ENCODE results near the gene MFSD2A.
"Not testable (repeated sequence)": the region's sequence is repeated elsewhere in the genome, so short reads cannot be mapped to it uniquely, and the experiment has no call there.

The MFSD2A gene

DNA sequence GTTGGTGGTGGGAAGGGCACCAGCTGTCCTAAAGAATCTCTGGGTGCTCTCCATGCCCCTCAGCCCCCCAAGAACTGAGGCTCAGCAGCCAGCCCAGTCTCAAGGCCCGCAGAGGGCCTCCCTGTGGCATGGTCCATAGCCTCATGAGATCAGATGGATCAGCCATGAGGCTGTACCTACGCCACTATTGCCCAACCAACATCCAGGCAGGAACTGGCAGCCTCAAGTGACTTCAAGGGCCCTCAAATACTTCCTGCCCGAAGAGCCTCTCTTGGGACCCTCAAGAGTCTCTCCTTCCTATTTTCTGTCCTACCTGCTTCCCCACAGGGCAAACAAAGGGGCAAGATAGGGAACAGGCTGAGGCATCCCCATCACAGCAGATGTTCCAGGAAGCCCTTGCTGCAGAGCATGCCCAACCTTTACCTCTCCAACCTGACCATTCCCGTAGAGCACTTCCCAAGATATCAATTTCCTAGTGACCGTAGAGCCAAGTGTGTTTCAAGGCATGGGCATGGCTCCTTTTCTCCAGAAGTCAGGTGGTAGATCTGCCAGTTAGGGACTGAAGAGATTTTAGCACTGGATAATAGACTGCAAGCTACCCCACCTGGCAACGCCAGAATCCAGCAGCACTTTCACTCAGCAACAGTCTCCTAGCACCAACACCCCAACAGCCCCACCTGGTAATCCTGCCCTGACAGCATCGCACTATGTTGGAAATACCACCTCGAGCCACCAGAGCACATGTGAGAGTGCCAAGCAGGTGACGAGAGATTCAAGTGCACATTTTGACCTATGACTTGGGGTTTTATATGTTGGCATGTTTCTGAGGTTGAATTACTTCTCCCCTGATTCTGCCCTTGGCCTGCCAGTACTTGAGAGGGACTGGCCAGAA, 13.7 kb upstream of the MFSD2A start:
- no peak for DNase-seq

DNA sequence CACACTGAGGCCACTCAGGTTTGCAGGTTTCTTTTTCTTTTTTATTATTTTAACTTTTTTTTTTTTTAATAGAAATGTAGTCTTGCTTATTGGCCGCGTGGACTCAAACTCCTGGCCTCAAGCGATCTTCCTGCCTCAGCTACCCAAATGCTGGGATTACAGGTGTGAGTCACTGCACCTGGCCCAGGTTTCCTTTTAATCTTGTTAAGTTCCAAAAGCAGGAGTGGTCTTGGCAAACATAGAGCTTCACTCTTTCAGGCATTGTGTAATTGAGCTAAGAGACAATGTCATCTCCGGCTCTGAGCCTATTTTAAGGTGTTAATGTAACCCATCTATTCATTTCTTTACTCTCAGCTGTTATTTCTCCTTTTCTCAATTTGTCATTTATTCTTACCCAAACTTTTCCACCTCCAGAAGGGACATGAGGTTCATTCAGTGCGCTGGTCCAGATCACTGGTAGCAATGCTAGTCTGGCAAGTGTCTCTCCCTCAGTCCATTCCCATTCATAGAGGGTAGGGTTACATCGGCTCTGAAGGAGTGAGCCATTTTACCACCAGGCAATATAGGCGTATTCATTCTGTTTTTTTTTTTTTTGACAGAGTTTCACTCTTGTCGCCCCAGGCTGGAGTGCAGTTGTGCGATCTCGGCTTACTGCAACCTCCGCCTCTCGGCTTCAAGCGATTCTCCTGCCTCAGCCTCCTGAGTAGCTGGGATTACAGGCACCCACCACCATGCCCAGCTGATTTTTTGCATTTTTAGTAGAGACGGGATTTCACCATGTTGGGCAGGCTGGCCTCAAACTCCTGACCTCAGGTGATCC, 11.3 kb upstream of the MFSD2A start:
- no peak for DNase-seq

DNA sequence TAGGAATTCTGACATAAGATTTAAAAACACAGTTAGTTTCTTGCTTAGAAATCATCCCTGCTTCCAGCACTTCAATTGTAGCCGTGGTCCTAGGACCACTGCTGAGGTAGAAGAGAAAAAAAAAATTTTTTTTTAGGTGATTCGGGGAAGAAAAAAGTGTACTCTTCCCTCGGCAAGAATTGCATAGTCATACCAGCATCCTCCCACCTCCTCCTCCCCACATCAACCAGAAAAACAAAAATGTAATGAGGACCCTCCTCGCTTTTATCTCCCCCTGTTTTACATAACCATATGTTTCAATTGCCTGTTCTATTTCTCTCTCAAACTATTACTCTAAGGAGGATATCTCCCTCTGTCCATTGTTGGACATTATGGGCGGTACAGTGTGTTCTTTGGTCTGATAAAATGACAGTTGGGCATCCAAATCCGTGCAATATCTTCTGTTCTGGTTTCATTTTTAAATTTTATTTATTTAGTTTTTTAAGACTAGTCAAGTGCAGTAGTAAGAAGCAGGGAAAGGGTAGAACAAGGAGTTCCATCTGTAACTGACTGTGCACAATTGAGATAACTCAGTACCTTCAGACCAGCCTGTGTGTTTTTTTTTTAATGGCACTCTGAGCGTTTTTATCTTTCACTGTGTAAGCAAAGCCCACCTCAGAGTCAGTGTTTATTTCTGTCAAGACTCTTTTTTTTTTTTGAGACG, 10.4 kb upstream of the MFSD2A start:
- DNase-seq = no peak

DNA sequence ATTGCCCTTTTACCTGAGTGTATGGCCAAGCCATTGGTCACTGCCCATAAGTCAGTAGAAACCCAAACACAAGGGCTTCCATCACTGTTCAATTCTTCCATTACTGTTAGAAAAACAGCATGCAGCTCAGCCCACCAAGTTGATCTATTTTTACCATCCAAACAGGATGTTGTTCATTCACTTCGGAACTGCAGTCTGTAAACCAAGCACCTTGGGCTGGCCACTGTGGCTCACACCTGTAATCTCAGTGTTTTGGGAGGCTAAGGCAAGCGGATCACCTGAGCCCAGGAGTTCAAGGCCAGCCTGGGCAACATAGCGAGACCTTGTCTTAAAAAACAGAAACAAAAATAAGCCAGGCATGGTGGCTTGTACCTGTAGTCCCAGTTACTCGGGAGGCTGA, 8.7 kb upstream of the MFSD2A start:
- DNase-seq = no peak

DNA sequence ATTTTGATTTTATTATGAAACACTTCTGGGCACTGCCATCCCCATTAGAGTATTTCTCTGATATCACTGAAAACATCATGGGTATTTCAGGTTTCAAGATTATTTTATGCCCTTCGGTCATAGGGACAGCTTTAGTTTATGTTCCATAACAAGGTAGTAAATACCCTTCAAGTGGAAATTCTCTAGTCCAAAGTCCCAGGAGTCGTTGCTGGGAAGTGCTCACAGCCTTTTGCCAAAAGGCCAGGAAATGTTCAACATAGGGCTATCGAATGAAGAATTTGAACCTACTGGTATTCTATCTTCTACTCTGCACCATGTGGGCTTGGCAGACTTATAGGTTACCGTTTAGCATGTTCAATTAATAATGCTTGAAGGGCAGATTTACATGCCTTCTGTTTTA, 7.7 kb upstream of the MFSD2A start:
- no peak for DNase-seq

DNA sequence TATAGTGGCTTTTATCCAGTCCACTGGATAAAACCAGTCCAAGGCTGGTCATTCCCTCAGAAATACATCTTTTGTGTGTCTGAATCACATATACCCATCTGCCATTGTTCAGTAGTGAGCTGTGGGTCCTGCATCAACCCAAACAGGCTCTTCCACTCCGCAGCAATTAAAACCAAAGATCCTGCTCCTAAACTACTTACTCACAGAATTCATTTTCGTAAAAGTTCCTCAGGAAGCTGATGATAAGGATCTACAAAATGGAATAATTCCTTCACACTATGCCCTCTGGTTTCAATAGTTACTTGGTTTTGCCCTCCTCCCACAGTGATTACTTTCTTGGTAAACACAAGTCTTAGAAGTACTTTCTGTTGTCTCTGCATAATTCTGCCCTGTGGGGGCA, 5.1 kb upstream of the MFSD2A start:
- no peak for DNase-seq

DNA sequence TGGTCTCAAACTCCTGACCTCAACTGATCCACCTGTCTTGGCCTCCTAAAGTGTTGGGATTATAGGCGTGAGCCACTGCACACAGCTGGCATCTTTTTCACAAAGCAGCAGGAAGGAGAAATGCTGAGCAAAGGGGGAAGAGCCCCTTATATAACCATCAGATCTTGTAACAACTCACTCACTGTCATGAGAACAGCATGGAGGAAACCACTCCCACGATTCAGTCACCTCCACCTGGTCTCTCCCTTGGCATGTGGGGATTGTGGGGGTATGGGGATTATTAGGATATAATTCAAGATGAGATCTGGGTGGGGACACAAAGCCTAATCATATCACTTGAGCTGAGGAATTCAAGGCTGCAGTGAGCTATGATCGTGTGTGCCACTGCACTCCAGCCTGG, 3.0 kb upstream of the MFSD2A start:
- DNase-seq = no peak

DNA sequence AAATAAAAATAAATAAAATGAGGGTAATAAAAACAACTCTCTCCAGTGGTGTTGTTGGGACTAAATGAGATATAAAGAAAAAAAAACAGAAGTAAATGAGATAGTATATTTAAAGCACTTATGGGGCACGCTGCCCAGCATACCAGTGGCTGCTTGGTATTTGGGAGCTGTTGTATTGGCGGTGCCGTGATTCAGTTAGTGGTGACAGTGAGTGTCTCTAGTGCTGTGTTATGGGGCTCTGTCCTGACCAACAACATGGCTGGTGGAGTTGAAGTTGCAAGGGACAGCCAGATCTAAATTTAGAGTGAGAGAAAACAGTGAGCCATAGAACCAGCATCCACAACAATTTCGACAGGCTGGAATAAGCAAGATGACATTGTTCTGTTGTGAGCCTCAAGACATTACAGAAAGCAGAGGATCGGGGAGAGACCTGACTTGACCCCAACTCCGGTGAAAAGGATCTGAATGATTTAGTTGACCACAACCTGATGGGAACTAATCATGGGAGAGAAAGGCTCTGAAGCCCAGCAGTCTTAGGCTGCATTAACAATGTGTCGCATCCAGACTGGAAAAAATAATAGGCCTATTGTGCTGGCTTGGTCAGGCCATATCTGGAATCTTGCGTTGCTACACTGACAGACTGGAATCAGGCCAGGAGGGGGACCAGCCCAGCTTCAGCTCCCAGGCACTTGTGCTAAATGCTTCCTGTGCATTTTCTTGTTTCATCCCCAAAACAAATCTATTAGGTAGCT, 2.4 kb upstream of the MFSD2A start:
- DNase-seq = no peak

DNA sequence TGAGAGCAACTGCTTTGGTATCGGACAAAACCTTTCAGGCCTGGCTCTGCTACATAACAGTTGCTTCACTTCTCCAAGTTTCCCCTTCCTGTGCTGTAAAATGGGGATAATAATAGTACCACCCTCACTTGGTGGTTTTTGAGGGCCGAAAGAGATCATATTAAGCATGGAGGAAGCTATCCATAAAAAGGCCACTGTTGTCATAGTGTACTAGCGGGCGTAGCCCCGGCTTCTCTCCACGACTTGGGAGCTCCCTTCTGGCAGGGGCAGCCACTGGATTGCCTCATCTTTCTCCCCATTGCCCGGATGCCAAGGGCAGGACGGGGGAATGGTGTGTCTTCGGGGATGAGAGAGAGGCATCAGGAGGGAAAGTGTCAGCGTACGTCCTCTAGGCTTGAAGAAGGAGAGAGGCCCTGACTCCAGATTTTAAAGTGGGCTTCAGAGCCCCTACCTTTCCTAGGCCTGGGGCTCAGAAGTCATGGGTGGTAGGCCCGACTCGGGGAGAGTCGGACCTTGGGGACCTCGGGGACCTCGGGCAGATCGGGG, 548 bp upstream of the MFSD2A start:
- peak; percentile 81 for DNase-seq

DNA sequence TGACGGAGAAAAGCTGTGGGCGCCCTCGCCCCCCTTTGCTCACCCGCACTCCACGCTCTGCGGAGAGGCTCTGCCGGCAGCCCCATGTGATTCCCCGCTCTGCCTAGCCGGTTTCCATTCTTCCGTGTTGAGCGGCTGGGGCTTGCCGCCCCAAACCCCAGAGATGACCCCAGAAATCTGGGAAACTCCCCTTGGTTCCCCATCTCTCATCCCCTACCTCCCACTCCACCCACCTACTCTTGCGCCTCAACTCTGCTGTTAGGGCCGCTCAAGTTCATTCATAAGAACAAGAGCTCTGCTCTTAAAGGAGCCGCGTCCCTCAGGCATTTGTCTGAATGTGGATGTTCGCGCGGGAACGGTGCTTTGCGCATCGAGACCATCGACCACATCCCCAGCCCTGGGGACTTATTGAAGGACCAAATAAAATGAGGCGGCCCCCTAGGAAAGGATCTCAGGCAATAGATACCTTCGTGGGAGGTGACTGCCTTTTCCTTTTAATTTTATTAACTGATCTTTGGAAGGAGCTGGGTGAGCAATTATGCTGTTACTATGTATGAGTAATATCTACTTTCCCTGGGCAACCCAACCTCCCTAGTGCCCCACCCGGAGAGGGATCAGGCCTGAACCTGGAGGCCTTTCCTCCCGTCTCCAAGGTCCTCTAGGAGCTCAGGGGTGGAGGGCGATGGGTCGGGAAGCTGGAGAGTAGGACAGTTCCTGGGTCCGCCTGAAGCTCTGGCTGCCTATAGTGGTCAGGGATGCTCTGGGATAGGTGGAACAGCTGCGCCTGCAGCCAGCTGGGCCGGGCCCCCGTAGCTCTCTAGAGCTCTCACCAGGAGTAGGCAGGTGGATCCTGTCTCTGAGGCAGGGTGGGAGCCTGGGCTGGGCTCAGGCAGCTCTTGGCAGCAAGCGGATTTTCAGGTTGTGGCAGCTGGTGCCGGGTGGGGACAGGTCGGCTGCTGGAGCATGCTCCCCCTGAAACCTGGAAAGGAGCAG, 898 bp downstream of the MFSD2A start:
- DNase-seq = peak; percentile 89

DNA sequence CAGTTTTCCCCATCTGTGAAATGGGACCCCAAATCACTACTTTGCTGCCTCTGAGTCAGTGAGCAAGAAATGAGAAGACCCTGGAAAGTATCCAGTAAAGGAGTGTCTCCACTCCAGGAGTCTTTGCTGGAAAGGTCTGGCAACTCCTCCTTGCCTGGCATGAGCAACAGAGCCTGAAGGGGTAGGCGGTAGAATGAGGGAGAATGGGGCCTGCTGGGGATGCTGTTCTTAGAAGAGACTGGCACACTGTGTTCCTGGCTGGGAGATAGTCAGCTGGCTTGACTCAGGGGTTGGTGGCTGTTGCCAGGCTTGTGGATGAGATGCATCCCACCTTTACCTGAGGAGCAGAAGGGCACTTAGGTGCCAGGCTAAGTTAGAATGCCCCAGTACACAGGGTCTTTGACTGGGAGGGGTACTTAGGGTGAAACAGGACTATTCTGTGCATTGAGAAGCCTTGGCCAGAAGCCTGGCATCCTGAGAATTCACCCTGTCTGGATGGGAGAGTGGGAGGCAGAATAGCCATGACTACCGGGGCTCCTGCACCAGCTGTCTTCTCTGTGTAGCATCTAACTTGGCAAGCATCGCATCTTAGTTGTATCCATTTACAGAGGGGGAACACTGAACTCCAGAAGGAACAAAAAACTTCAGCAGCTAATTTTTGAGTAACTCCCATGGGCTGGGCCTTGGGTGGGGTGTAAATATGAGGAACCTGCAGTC, 2.5 kb downstream of the MFSD2A start:
- DNase-seq = no peak

DNA sequence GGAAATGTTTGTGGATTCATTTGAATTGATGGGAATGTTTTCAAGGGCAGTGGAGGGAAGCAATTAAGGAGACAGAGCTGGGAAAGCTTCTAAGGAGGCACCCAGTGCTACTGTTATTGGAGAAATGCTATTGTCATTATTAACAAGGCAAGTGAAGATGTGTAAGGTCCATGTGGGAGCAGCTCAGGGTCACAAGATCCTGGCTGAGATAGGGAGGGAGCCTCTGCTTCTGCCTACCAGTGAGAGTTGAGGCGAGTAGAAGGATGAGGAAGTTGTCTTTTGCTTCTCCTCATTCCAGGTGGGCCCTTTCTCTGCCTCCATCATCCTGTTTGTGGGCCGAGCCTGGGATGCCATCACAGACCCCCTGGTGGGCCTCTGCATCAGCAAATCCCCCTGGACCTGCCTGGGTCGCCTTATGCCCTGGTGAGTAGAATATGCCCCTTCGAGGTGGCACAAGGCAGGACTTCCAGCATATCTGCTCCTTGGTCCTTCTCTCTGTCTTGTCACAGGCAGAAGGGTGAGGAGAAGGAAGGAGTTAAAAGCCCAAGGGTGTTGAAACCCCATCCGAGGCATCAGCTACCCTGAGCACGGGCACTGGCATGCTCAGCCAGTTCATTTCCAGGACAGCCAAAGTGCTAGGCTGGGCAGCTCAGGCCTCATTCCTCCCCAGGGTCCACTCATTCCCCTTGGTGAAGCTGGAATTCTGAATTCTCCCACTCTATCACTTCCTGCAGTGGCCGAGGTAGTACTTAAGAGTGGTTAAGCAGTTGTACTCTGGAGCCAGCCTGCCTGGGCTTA, 3.7 kb downstream of the MFSD2A start:
- peak; percentile 31 for DNase-seq

DNA sequence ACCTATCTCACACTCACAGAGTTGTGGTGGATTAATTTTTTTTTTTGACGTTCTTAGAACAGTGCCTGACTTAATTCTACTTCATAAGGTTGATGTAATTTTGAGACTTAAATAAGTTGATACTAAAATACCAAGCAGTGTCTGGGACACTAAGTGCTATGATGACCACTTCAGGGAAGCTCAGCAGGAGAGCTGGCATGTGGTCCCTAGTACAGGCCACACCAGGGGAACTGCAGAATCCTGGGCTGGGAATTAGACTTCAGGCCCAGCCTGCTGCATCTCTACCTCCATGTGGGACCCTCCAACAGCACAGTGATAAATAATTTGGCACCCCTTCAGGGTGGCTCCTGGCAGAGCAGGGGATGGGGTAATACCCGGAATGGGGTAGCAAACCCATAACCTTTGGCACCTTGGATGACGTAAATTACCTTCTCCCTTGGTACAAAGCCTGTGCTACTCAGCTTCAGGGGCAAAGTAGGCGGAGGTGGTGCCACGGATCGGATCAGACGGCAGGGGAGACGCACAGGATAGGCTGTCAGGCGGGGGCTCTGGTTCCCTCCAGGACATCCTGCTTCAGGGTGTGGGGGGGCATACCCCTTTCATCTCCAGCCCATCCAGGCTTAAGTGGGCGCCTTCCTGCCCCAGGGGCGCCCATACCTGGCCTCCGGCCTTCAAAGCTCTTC, 4.8 kb downstream of the MFSD2A start:
- no peak for DNase-seq

DNA sequence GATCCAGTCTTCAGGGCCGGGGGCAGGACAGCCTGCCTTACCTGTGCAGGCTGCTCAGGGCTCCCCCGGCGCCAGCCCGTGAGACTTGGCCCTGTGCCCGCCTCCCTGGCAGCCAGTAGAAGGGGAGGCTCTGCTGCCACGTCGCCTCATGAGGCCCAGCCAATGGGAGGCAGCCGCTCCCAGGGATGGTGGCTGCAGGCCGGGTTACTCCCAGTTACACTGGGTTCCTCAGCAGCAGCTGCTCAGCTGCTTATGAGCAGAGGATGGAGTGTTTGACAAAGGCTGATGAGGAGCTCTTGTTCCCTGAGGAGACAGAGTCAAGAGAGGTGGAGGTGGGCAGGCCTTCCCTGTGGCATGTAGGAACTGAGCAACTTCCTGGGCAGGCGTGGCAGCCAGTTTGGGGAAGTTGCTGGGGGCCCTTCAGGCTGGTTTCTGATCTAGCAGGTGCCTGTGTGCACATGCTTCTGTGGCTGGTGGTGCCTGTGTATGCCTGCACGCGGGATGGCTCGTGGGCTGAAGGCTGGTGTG, 5.5 kb downstream of the MFSD2A start:
- peak; percentile 56 for DNase-seq

DNA sequence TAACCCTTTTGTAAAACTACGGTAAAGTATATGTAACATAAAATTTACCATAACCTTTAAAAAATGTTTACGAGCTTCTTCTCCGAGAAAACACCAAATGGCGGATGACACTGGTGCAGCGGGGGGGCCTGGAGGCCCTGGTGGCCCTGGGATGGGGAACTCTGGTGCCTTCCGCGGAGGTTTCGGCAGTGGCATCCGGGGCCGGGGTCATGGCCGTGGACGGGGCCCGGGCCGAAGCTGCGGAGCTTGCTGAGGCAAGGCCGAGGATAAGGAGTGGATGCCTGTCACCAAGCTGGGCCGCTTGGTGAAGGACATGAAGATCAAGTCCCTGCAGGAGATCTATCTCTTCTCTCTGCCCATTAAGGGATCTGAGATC, 7.5 kb downstream of the MFSD2A start:
- DNase-seq = no peak

DNA sequence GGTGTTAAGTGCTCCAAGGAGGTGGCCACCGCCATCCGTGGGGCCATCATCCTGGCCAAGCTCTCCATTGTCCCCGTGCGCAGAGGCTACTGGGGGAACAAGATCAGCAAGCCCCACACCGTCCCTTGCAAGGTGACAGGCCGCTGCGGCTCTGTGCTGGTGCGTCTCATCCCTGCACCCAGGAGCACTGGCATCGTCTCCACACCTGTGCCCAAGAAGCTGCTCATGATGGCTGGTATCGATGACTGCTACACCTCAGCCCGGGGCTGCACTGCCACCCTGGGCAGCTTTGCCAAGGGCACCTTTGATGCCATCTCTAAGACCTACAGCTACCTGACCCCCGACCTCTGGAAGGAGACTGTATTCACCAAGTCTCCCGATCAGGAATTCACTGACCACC, 8.0 kb downstream of the MFSD2A start:
- not testable (repeated sequence) for DNase-seq

DNA sequence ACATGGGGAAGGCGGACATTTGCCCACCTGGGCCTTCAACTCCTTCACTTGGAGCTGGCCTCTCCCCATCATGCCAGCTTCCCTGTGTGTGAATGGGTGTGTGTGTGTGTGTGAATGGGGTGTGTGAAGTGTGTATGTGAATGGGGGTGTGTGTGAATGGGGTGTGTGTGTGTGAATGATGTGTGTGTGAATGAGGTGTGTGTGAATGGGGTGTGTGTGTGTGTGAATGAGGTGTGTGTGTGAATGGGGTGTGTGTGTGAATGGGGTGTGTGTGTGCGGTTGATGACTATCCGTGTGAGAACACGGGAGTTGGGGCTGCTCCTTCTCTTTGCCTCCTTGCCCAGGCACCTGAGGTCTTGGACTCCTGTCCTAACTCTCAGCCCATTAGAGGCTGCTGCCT, 9.6 kb downstream of the MFSD2A start:
- no peak for DNase-seq

DNA sequence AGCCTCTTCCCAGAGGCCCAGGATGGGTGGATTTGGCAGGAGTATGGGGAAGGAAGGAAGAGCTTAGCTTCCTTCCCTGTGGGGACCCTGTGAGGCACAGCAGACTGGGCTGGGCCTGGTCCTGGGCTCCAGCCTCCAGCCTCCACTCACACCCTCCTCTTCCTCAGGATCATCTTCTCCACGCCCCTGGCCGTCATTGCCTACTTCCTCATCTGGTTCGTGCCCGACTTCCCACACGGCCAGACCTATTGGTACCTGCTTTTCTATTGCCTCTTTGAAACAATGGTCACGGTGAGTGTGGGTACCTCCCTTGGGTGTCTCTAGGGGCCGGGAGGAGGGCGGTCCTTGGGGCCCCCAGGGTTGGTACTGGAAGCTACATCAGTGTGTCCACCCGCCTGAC, 10.1 kb downstream of the MFSD2A start:
- no peak for DNase-seq

DNA sequence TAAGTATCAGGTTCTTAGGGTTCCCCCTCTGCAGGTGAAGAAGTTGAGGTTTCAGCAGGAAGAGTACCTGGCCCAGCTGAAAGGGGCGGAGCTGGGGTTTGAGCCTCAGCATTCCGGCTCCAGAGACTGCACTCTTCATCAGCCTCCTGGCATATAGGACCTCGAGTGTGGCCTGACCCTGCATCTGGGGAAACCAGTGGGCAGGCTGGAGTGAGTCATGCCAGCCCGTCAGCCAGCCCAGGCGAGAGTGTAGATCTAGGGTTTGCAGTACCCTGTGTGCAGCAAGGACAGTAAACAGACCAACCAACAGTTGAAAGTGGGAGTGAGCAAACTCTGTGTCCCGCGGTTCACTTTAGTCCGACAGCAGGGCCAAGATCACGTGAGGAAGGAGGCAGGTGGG, 14.1 kb downstream of the MFSD2A start:
- DNase-seq = no peak

All from suppressor macrophage treated with lipopolysaccharide for 4 hours (primary cell).